NCI-H187 (cell line): Measurements from ENCODE around the gene PSMB10.
"Not testable (repeated sequence)": the region's sequence is repeated elsewhere in the genome, so short reads cannot be mapped to it uniquely, and the experiment has no call there.

Source experiments
- DNase-seq, 2 experiments: peaks; one replicate each; lab custom pipeline; 2025; lab: John Stamatoyannopoulos, UW

Gene PSMB10

GRCh38 chr16:67942200-67942509, 5.5 kb upstream of the PSMB10 start:
- no peak for DNase-seq

GRCh38 chr16:67941469-67942199, 5.0 kb upstream of the PSMB10 start:
- DNase-seq = no peak

GRCh38 chr16:67940446-67941089, 3.9 kb upstream of the PSMB10 start:
- no peak for DNase-seq

- DNase-seq = no peak
These were observed 3.1 kb upstream of the PSMB10 start for GRCh38 chr16:67939507-67940445.

- DNase-seq = not testable (repeated sequence)
These were observed 1.1 kb upstream of the PSMB10 start for GRCh38 chr16:67937713-67938112.

GRCh38 chr16:67936880-67937605, 393 bp upstream of the PSMB10 start:
- no peak for DNase-seq

GRCh38 chr16:67935402-67936123, 1.1 kb downstream of the PSMB10 start:
- peak; percentile 76 to 93 for DNase-seq

- DNase-seq = no peak
These were observed 1.6 kb downstream of the PSMB10 start for GRCh38 chr16:67935101-67935401.

GRCh38 chr16:67934306-67935100, 2.1 kb downstream of the PSMB10 start:
- no peak for DNase-seq

- DNase-seq = no peak
These were observed 2.8 kb downstream of the PSMB10 start for GRCh38 chr16:67933805-67934204.

- no peak for DNase-seq
These were observed 4.2 kb downstream of the PSMB10 start for GRCh38 chr16:67932462-67932840.

- DNase-seq = no peak
These were observed 4.8 kb downstream of the PSMB10 start, which contains the start of gene CTRL for GRCh38 chr16:67931712-67932461. CTRL (minus strand) TSS chr16:67931862; CDS start chr16:67931852, 10 bp downstream.

- no peak for DNase-seq
These were observed 5.9 kb downstream of the PSMB10 start for GRCh38 chr16:67930678-67931211.

GRCh38 chr16:67930191-67930590, 6.5 kb downstream of the PSMB10 start:
- DNase-seq = no peak

GRCh38 chr16:67928561-67929364, 7.9 kb downstream of the PSMB10 start:
- DNase-seq = peak in 1 of 2 experiments; percentile 49

GRCh38 chr16:67928147-67928546, 8.5 kb downstream of the PSMB10 start:
- DNase-seq = no peak

GRCh38 chr16:67927131-67927941, 9.3 kb downstream of the PSMB10 start:
- DNase-seq = no peak
